Astrocyte of the cerebellum (primary cell): ENCODE results near the gene SUSD2.

ENCODE experiments used
- DNase-seq: peaks from one replicate; pipeline ENCODE4 v3.0.0-alpha.2; 2011; ENCODE audit warnings: low read depth
- H3K4me3 ChIP-seq: 2 replicates; pipeline ENCODE4 v1.5.1; 2011; ENCODE audit warnings: mild to moderate bottlenecking, low read depth, low read length, moderate library complexity
- CTCF ChIP-seq: IDR thresholded peaks from 2 replicates; pipeline ENCODE4 v1.5.1; 2012; ENCODE audit warnings: low read length, low read depth, moderate library complexity, mild to moderate bottlenecking; ENCODE audit errors: missing control alignments
- in situ Hi-C: cut with HindIII; loops from 2 replicates; pipeline ENCODE4 v1.10.0; 2017; ENCODE audit warnings: low sequenced_read_pairs

Gene SUSD2

GRCh38 chr22:24214467-24215285, 33.4 kb downstream of the SUSD2 start:
- in situ Hi-C loops = no loop called here
- no peak overlapping the region for H3K4me3 ChIP-seq
- TF ChIP-seq CTCF = no peak
- no peak for DNase-seq

- H3K4me3 ChIP-seq = no peak overlapping the region
- no peak for DNase-seq
- no peak for TF ChIP-seq CTCF
- in situ Hi-C loops = no loop called here
Observed at GRCh38 chr22:24216541-24217209, 35.4 kb downstream of the SUSD2 start.

DNA sequence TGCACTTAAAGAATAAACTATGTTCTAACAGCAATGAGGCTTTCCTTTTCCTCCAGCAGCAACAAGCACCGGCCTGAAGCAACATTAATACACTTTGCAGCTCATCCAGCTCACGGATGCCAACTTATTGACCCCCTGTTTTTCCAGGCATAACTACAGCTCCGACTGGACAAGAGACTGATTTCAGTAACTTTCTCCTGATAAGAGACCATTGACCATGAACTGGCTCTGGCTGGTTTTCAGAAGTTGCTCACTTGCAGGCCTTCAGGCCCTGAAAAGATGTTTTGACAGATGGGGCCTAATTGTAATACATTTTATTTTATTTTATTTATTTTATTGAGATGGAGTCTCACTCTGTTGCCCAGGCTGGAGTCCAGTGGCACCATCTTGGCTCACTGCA, 36.1 kb downstream of the SUSD2 start:
- DNase-seq = no peak
- no peak for TF ChIP-seq CTCF
- no peak overlapping the region for H3K4me3 ChIP-seq
- in situ Hi-C loops = no loop called here

DNA sequence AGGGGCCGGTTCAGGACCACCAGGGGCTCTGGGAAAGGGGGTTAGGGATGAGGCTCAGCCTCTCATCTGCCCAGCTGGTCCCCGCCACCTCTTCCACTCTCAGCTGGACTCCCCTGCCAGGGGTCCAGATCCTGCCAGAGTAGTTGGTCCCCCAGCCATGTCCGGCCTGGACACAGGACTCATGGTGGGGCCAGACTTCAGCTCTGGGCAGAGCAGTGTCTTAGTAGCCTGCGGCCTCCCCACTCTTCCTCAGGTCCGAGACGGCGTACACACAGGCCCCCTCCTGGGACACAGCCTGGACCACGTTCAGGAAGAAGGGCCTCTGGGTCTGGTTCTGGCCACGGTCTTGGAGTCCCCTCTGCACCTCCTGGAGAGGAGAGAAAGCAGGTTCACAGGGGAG, 38.5 kb downstream of the SUSD2 start:
- no peak overlapping the region for H3K4me3 ChIP-seq
- no peak for DNase-seq
- in situ Hi-C loops = no loop called here
- TF ChIP-seq CTCF = no peak

GRCh38 chr22:24224468-24224867, 43.2 kb downstream of the SUSD2 start:
- in situ Hi-C loops = no loop called here
- DNase-seq = no peak
- H3K4me3 ChIP-seq = no peak overlapping the region
- no peak for TF ChIP-seq CTCF

GRCh38 chr22:24225044-24225601, 43.8 kb downstream of the SUSD2 start:
- no peak for TF ChIP-seq CTCF
- in situ Hi-C loops = no loop called here
- no peak overlapping the region for H3K4me3 ChIP-seq
- no peak for DNase-seq
